Retinal pigment epithelial cell (primary cell): ENCODE measurements around the gene TMOD1.

Experiments
- DNase-seq: peaks from one replicate; pipeline ENCODE4 v3.0.0-alpha.2; 2010; ENCODE audit warnings: low read depth
- H3K4me3 ChIP-seq: 2 replicates; pipeline ENCODE4 v1.5.1; 2011; ENCODE audit warnings: mild to moderate bottlenecking, low read length, control low read depth, moderate library complexity
- CTCF ChIP-seq: conservative IDR thresholded peaks from 2 replicates; pipeline ENCODE4 v1.5.1; 2011; ENCODE audit warnings: low read depth, low read length, control low read depth, inconsistent platforms

The TMOD1 gene

GRCh38 chr9:97625620-97626019, 124.2 kb downstream of the TMOD1 start:
- H3K4me3 ChIP-seq: no peak overlapping the region
- TF ChIP-seq CTCF: no peak
- no peak for DNase-seq

GRCh38 chr9:97627624-97628023, 126.2 kb downstream of the TMOD1 start:
- no peak for DNase-seq
- H3K4me3 ChIP-seq: no peak overlapping the region
- TF ChIP-seq CTCF: no peak

GRCh38 chr9:97628668-97629067, 127.2 kb downstream of the TMOD1 start:
- H3K4me3 ChIP-seq: no peak overlapping the region
- no peak for DNase-seq
- TF ChIP-seq CTCF: no peak

GRCh38 chr9:97629156-97629555, 127.7 kb downstream of the TMOD1 start:
- TF ChIP-seq CTCF: no peak
- DNase-seq: no peak
- H3K4me3 ChIP-seq: no peak overlapping the region

GRCh38 chr9:97630591-97630990, 129.1 kb downstream of the TMOD1 start:
- no peak for DNase-seq
- H3K4me3 ChIP-seq: no peak overlapping the region
- TF ChIP-seq CTCF: no peak

- DNase-seq: peak; percentile 51
Measured at GRCh38 chr9:97632248-97632984, 130.9 kb downstream of the TMOD1 start.

More at GRCh38 chr9:97632248-97632984, 130.9 kb downstream of the TMOD1 start:
- TF ChIP-seq CTCF: no peak
- H3K4me3 ChIP-seq: peak overlapping the region; percentile 98
